ENCODE data around the gene FAM13A.

FAM13A gene

DNA sequence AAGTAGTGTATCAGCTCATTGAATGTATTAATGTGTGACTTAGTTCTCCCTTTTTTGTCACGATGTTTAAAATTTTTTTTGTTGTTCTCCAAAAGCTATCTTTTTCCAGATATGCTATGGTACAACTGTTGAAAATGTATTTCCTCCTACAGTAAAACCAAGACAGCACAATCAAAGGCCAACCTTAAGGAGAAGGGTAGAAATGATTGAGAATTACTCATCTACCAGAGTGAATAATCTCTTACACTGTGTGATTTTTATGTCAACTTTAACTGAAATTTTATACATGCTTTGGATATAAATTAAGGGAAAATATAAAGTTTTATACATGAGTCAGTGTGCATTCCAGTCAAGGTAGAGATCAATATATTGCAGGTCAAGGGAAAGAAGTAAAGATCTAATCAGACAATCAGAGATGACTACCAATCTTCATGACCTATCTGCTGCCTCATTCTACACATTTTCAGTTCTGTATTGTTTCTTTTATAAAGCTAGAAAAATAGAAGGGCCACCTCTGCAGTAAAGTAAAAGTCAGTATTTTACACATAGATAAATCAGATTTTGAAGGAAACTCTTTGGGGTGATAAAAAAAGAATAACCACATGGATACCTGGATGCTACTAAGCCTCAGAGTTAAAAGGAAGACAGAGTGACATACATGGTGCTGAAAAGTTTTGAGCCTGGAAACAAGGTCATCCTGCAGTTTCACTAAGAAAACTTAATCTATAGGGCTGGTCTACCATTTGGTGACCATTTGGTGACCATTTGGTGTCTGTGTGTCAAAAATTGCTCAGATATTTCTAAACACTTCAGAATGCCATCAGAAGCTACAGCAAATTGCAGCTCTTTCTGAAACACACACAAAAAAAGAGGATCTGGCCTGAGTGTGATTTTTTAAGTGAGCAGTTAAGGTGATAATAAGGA lies 1.6 kb downstream of the FAM13A start:
- H3K27ac ChIP-seq (replicated peaks) = no peak overlapping the region
- no peaks in the 10 kb centered on the region for H3K27me3 ChIP-seq (ENCODE audit: insufficient read depth, poor library complexity, severe bottlenecking)
- no peak for DNase-seq (ENCODE audit: low read depth in 1 of 2, low spot score in 1 of 2)
- no peak overlapping the region for H3K4me3 ChIP-seq (replicated peaks; ENCODE audit: insufficient read depth, low read length)
- TF ChIP-seq, protein P1, sequence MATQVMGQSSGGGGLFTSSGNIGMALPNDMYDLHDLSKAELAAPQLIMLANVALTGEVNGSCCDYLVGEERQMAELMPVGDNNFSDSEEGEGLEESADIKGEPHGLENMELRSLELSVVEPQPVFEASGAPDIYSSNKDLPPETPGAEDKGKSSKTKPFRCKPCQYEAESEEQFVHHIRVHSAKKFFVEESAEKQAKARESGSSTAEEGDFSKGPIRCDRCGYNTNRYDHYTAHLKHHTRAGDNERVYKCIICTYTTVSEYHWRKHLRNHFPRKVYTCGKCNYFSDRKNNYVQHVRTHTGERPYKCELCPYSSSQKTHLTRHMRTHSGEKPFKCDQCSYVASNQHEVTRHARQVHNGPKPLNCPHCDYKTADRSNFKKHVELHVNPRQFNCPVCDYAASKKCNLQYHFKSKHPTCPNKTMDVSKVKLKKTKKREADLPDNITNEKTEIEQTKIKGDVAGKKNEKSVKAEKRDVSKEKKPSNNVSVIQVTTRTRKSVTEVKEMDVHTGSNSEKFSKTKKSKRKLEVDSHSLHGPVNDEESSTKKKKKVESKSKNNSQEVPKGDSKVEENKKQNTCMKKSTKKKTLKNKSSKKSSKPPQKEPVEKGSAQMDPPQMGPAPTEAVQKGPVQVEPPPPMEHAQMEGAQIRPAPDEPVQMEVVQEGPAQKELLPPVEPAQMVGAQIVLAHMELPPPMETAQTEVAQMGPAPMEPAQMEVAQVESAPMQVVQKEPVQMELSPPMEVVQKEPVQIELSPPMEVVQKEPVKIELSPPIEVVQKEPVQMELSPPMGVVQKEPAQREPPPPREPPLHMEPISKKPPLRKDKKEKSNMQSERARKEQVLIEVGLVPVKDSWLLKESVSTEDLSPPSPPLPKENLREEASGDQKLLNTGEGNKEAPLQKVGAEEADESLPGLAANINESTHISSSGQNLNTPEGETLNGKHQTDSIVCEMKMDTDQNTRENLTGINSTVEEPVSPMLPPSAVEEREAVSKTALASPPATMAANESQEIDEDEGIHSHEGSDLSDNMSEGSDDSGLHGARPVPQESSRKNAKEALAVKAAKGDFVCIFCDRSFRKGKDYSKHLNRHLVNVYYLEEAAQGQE (IDR thresholded peaks at IDR 0.05; ENCODE audit: insufficient replicate concordance, low read depth) = no peak
- no peak for TF ChIP-seq SPI1 (IDR thresholded peaks at IDR 0.05; ENCODE audit: borderline replicate concordance, low read depth)
- TF ChIP-seq, protein P2, sequence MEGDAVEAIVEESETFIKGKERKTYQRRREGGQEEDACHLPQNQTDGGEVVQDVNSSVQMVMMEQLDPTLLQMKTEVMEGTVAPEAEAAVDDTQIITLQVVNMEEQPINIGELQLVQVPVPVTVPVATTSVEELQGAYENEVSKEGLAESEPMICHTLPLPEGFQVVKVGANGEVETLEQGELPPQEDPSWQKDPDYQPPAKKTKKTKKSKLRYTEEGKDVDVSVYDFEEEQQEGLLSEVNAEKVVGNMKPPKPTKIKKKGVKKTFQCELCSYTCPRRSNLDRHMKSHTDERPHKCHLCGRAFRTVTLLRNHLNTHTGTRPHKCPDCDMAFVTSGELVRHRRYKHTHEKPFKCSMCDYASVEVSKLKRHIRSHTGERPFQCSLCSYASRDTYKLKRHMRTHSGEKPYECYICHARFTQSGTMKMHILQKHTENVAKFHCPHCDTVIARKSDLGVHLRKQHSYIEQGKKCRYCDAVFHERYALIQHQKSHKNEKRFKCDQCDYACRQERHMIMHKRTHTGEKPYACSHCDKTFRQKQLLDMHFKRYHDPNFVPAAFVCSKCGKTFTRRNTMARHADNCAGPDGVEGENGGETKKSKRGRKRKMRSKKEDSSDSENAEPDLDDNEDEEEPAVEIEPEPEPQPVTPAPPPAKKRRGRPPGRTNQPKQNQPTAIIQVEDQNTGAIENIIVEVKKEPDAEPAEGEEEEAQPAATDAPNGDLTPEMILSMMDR (IDR thresholded peaks at IDR 0.05; ENCODE audit: insufficient read depth, low read length) = no peak
- no peak for TF ChIP-seq GABPA (IDR thresholded peaks at IDR 0.05; ENCODE audit: low read depth)
- no peak for TF ChIP-seq POLR2AphosphoS5 (IDR thresholded peaks at IDR 0.05; ENCODE audit: low read depth)

DNA sequence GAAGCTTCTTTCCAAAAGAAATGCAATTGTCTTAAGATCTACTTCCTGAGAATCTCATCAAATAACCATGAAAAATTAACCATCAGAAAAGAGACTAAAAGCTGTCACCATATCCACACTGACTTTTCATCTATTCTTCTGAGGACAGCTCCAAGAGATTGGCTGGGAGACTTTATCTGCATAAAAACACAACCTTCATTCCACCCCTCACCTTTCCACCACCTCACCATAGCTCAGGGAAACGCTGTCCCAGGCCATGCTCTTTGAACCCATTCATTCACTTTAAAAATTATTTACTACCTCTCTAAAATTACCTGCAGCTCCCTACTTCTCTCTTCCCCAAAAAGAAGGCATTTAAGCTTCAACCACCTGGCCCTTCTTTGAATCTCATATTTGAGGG lies 2.4 kb downstream of the FAM13A start:
- H3K4me3 ChIP-seq (replicated peaks; ENCODE audit: insufficient read depth, low read length) = no peak overlapping the region
- H3K27me3 ChIP-seq (ENCODE audit: insufficient read depth, poor library complexity, severe bottlenecking) = no peaks in the 10 kb centered on the region
- TF ChIP-seq, protein P1 (IDR thresholded peaks at IDR 0.05; ENCODE audit: insufficient replicate concordance, low read depth) = no peak
- TF ChIP-seq POLR2AphosphoS5 (IDR thresholded peaks at IDR 0.05; ENCODE audit: low read depth) = no peak
- no peak for TF ChIP-seq GABPA (IDR thresholded peaks at IDR 0.05; ENCODE audit: low read depth)
- TF ChIP-seq SPI1 (IDR thresholded peaks at IDR 0.05; ENCODE audit: borderline replicate concordance, low read depth) = no peak
- TF ChIP-seq, protein P2 (IDR thresholded peaks at IDR 0.05; ENCODE audit: insufficient read depth, low read length) = no peak
- H3K27ac ChIP-seq (replicated peaks) = no peak overlapping the region
- no peak for DNase-seq (ENCODE audit: low read depth in 1 of 2, low spot score in 1 of 2)

DNA sequence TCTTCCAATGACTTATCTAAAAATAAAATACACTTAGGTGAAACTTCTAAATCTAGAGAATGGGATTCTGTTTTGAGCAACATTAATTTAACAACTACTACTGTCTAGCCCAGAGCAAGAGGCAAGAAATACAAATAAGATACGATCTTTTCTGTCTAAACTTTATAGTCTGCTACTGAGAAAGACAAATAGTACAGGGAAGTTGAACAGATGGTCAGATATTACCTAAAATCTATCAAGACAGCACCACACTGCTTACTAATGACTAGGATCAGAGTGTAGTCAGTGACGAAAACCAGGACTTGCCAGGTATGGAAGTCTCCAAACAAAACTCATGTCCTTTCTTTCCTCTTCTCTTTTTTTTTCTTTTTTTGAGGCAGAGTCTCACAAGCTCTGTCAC lies 7.1 kb downstream of the FAM13A start:
- TF ChIP-seq, protein P2 (IDR thresholded peaks at IDR 0.05; ENCODE audit: insufficient read depth, low read length) = no peak
- TF ChIP-seq SPI1 (IDR thresholded peaks at IDR 0.05; ENCODE audit: borderline replicate concordance, low read depth) (no peak), POLR2AphosphoS5 (IDR thresholded peaks at IDR 0.05; ENCODE audit: low read depth) (no peak), GABPA (IDR thresholded peaks at IDR 0.05; ENCODE audit: low read depth) (no peak)
- TF ChIP-seq, protein P1 (IDR thresholded peaks at IDR 0.05; ENCODE audit: insufficient replicate concordance, low read depth) = no peak
- DNase-seq (ENCODE audit: low read depth in 1 of 2, low spot score in 1 of 2) = no peak
- H3K27me3 ChIP-seq (ENCODE audit: insufficient read depth, poor library complexity, severe bottlenecking) = no peaks in the 10 kb centered on the region
- no peak overlapping the region for H3K27ac ChIP-seq (replicated peaks)
- H3K4me3 ChIP-seq (replicated peaks; ENCODE audit: insufficient read depth, low read length) = no peak overlapping the region

Measured in HL-60 (cell line).